NCI-H2029 (cell line): ENCODE measurements around the gene OR4C6.

Experiments used
- DNase-seq: peaks from one replicate; lab custom pipeline; 2025; lab: John Stamatoyannopoulos, UW

Gene OR4C6

GRCh38 chr11:55661901-55662300 is at the start of gene OR4C6:
Gene OR4C6, plus strand, starts transcription at chr11:55662201. Its CDS starts 2,966 bp downstream, at chr11:55665167.
- DNase-seq, result no peak

- DNase-seq, result no peak
Measured at GRCh38 chr11:55624531-55624930, 37.5 kb upstream of the OR4C6 start.

- DNase-seq, result no peak
Measured at GRCh38 chr11:55634813-55635212, 27.2 kb upstream of the OR4C6 start, which contains the start of gene OR4P4. Gene OR4P4, plus strand, starts transcription at chr11:55635113.

GRCh38 chr11:55648027-55648426 is 14.0 kb upstream of the OR4C6 start, which contains the start of gene OR4S2:
Gene OR4S2, plus strand, starts transcription at chr11:55648327. Its CDS starts 2,577 bp downstream, at chr11:55650904.
- DNase-seq, result no peak

- DNase-seq, result no peak
Measured at GRCh38 chr11:55652560-55652959, 9.4 kb upstream of the OR4C6 start.

GRCh38 chr11:55655096-55655495 is 6.9 kb upstream of the OR4C6 start:
- DNase-seq, result no peak

GRCh38 chr11:55658031-55658573 is 3.9 kb upstream of the OR4C6 start:
- DNase-seq, result no peak

- DNase-seq, result no peak
Measured at GRCh38 chr11:55658608-55659007, 3.4 kb upstream of the OR4C6 start.

- no peak for DNase-seq
Measured at GRCh38 chr11:55669376-55669775, 7.4 kb downstream of the OR4C6 start.

GRCh38 chr11:55673860-55674259 is 11.9 kb downstream of the OR4C6 start:
- DNase-seq, result no peak

GRCh38 chr11:55697817-55698216 is 35.8 kb downstream of the OR4C6 start:
- DNase-seq, result no peak

GRCh38 chr11:55701429-55701828 is 39.4 kb downstream of the OR4C6 start:
- DNase-seq, result no peak

GRCh38 chr11:55707029-55707428 is 45.0 kb downstream of the OR4C6 start:
- no peak for DNase-seq

- DNase-seq, result no peak
Measured at GRCh38 chr11:55714982-55715888, 53.2 kb downstream of the OR4C6 start.
